SK-N-MC (cell line): ENCODE data around the gene XYLT2.

ENCODE experiments used
- EZH2 ChIP-seq: fragments of 200-600 bp; sonication (generic); IDR thresholded peaks from one replicate; pipeline ENCODE4 v1.6.1; 2017; ENCODE audit warnings: antibody characterized with exemption
- FOXP2 ChIP-seq: optimal IDR thresholded peaks from 2 replicates; pipeline ENCODE3; 2011; ENCODE audit warnings: mild to moderate bottlenecking, moderate library complexity; ENCODE audit not compliant: insufficient read depth; ENCODE audit errors: extremely low read length, control extremely low read depth
- POLR2AphosphoS5 ChIP-seq: IDR thresholded peaks from 2 replicates; pipeline ENCODE4 v1.6.1; 2012; ENCODE audit warnings: mild to moderate bottlenecking, low read depth, low read length, borderline replicate concordance

- TF ChIP-seq POLR2AphosphoS5 (no peak), EZH2 (no peak), FOXP2 (no peak)
Measured at GRCh38 chr17:50311112-50311460, 34.8 kb upstream of the XYLT2 start.
